ENCODE data around the gene IKBKE. TPM values are rescaled to one million over a fixed set of nuclear protein-coding genes. Genes with fewer than 3 reads are reported as not detected.

The IKBKE gene
- total RNA-seq, 4 donors from 2014 or later: 13.8 to 77.4 (median 17.8) TPM

DNA sequence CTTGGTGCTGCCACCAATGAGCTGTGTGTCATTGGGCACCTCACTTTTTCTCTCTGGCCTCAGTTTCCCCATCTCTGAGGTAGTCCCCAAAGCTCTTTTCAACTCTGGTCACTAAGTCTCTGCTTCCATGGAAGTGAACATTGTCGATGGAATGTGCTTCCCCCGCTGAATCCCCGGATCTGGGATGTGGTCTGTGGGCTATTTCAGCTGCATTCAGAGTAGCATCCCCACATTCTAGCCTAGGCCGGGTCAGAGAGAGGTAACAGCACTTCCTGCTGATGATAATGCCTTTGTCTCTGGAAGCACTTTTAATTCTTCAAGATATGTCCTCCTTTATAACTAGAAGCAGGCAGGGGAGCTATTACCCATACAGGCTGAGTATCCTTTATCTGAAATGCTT is 66.9 kb downstream of the IKBKE start:
- Histone ChIP-seq H3K36me3 (no peaks in the 10 kb centered on the region), H3K4me3 (no peak overlapping the region), H3K27me3 (no peaks in the 10 kb centered on the region), H3K9me3 (no peaks in the 10 kb centered on the region), H3K4me1 (peaks cover 4 to 14% (median 12%) of the 10 kb centered on the region in 4 donors), H3K27ac (no peak overlapping the region)
- DNase-seq: no peak
- WGBS, 2 donors (ENCODE audit: low coverage in 1 of 2): 85 to 100% methylated on average over 3 to 4 of the region's 4 CpGs
- intact Hi-C loops (cut with DNase I; ENCODE audit: low total_unique reads): no loop called here
- in situ Hi-C loops (cut with MboI; ENCODE audit: low pct_ligation_motif_present in 1 of 4, low pct_unique_long_range_greater_than_20kb in 1 of 4, low sequenced_read_pairs in 3 of 4): no loop called here
- no peak for TF ChIP-seq EP300 (IDR thresholded peaks at IDR 0.05; ENCODE audit: low read depth)
- TF ChIP-seq POLR2A (IDR thresholded peaks at IDR 0.05): no peak
- TF ChIP-seq, protein P1, sequence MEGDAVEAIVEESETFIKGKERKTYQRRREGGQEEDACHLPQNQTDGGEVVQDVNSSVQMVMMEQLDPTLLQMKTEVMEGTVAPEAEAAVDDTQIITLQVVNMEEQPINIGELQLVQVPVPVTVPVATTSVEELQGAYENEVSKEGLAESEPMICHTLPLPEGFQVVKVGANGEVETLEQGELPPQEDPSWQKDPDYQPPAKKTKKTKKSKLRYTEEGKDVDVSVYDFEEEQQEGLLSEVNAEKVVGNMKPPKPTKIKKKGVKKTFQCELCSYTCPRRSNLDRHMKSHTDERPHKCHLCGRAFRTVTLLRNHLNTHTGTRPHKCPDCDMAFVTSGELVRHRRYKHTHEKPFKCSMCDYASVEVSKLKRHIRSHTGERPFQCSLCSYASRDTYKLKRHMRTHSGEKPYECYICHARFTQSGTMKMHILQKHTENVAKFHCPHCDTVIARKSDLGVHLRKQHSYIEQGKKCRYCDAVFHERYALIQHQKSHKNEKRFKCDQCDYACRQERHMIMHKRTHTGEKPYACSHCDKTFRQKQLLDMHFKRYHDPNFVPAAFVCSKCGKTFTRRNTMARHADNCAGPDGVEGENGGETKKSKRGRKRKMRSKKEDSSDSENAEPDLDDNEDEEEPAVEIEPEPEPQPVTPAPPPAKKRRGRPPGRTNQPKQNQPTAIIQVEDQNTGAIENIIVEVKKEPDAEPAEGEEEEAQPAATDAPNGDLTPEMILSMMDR (IDR thresholded peaks at IDR 0.05): no peak
- no peak for TF ChIP-seq POLR2AphosphoS5 (IDR thresholded peaks at IDR 0.05)

DNA sequence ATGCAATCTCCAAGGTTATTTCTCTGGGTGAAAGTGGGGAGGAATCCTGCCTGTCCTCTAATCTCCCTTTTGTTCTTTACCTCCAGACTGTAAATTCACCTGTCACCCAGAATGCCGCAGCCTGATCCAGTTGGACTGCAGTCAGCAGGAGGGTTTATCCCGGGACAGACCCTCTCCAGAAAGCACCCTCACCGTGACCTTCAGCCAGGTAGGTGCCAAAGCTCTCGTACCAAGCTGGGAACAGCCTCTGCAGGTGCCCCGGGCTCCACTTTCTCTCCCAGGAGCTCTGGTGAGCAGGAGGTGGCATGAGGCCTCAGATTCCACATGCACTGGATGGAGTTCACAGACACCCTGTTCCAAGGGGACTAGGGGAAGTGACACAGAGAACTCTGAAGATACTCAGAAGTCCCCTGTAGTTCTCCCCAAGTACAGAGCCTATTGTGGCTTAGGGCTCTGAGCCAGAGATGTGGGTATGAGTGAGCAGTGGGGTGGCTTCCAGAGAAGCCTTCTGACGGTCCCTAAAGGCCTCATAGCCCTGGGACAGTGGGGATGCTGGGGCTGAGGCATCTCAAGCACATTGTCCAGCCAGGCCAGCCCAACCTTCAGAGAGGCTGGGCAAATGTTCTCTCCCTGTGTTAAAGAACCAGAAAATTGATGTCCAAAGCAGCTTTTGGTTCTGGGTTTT is 68.0 kb downstream of the IKBKE start:
- WGBS, 2 donors (ENCODE audit: low coverage in 1 of 2): 70 to 71% methylated on average over 2 to 6 of the region's 6 CpGs
- in situ Hi-C loops (cut with MboI; ENCODE audit: low pct_ligation_motif_present in 1 of 4, low pct_unique_long_range_greater_than_20kb in 1 of 4, low sequenced_read_pairs in 3 of 4): no loop called here

DNA sequence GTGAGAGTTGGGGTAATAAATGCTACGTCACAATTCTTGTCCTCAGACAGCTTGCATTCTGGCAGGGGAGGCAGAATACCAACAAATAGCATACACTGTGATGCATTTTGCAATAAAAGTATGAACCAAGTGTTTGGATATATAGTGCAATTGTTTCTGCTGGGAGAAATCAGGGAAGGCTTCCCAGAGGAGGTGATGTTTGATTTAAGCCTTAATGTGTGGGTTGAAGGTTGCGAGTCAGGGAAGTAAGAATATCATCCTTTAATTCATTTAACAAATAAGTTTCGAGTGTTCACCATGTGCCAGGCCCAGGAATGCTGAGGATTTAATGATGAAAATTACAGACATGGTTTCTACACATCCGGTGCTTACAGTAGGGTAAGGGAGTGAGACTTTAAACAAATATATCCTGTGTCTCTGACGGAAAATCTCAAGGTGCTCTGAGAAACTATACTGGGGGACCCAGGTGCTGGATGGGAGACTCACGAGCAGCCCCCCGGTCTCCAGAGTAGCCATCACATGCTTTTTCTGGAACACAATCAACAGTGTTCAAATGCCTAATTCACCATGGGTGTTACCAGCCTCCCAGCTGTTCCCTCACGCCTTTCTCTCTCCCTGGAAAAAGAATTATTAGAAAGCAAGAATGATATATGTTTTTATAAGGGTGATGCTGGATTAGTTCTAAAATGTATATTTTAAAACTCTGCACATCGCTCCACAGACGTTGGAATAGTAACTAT is 68.8 kb downstream of the IKBKE start:
- no peak overlapping the region for H3K27ac ChIP-seq
- intact Hi-C loops (cut with DNase I; ENCODE audit: low total_unique reads): no loop called here
- H3K27me3 ChIP-seq: no peaks in the 10 kb centered on the region
- peaks cover 4 to 14% (median 12%) of the 10 kb centered on the region in 4 donors for H3K4me1 ChIP-seq
- H3K9me3 ChIP-seq: no peaks in the 10 kb centered on the region
- 86 to 87% methylated on average over 10 of the region's 10 CpGs for WGBS, 2 donors (ENCODE audit: low coverage in 1 of 2)
- no peak overlapping the region for H3K4me3 ChIP-seq
- no peaks in the 10 kb centered on the region for H3K36me3 ChIP-seq
- TF ChIP-seq EP300 (IDR thresholded peaks at IDR 0.05; ENCODE audit: low read depth) (no peak), POLR2A (IDR thresholded peaks at IDR 0.05) (no peak), POLR2AphosphoS5 (IDR thresholded peaks at IDR 0.05) (no peak)
- TF ChIP-seq, protein P1 (IDR thresholded peaks at IDR 0.05): no peak
- in situ Hi-C loops (cut with MboI; ENCODE audit: low pct_ligation_motif_present in 1 of 4, low pct_unique_long_range_greater_than_20kb in 1 of 4, low sequenced_read_pairs in 3 of 4): no loop called here
- no peak for DNase-seq

More for the DNA sequence above, 68.0 kb downstream of the IKBKE start:
- no peak for TF ChIP-seq POLR2AphosphoS5 (IDR thresholded peaks at IDR 0.05)
- TF ChIP-seq, protein P1 (IDR thresholded peaks at IDR 0.05): no peak
- TF ChIP-seq POLR2A (IDR thresholded peaks at IDR 0.05): no peak
- no peak for TF ChIP-seq EP300 (IDR thresholded peaks at IDR 0.05; ENCODE audit: low read depth)
- H3K4me1 ChIP-seq: peaks cover 4 to 14% (median 12%) of the 10 kb centered on the region in 4 donors
- no peaks in the 10 kb centered on the region for H3K27me3 ChIP-seq
- no peak overlapping the region for H3K4me3 ChIP-seq
- no peaks in the 10 kb centered on the region for H3K9me3 ChIP-seq
- no peak overlapping the region for H3K27ac ChIP-seq
- intact Hi-C loops (cut with DNase I; ENCODE audit: low total_unique reads): no loop called here
- H3K36me3 ChIP-seq: no peaks in the 10 kb centered on the region
- DNase-seq: no peak

- in situ Hi-C loops (cut with MboI; ENCODE audit: low pct_ligation_motif_present in 1 of 4, low pct_unique_long_range_greater_than_20kb in 1 of 4, low sequenced_read_pairs in 3 of 4): loop anchor here in 1 of 4 donors (5.0 kb wide), 1 partner anchor 42 kb away; no protein-coding TSS in a partner anchor
- no peak overlapping the region for H3K4me3 ChIP-seq
- no peaks in the 10 kb centered on the region for H3K36me3 ChIP-seq
- H3K9me3 ChIP-seq: no peaks in the 10 kb centered on the region
- peak overlapping the region; percentile 21 to 50 (median 46) for H3K27ac ChIP-seq
- no peaks in the 10 kb centered on the region for H3K27me3 ChIP-seq
- H3K4me1 ChIP-seq: peaks cover 4 to 14% (median 12%) of the 10 kb centered on the region in 4 donors
- no peak for TF ChIP-seq EP300 (IDR thresholded peaks at IDR 0.05; ENCODE audit: low read depth)
- TF ChIP-seq POLR2AphosphoS5 (IDR thresholded peaks at IDR 0.05): no peak
- no peak for TF ChIP-seq POLR2A (IDR thresholded peaks at IDR 0.05)
- TF ChIP-seq, protein P1 (IDR thresholded peaks at IDR 0.05): no peak
- intact Hi-C loops (cut with DNase I; ENCODE audit: low total_unique reads): no loop called here
- WGBS, 2 donors (ENCODE audit: low coverage in 1 of 2): 0 to 46% methylated on average over 1 to 8 of the region's 8 CpGs
- DNase-seq: peak; percentile 76
Observed at GRCh38 chr1:206540044-206540780, 69.9 kb downstream of the IKBKE start.

Data from transverse colon (tissue), 4 donors.